Measurements from ENCODE around the gene BRI3. TPM values are rescaled to one million over a fixed set of nuclear protein-coding genes. Genes with fewer than 3 reads are reported as not detected.

BRI3 gene
- total and polyA plus RNA-seq, 2 of the 13 experiments (the other 11 are each of a cell fraction or from before 2014, with no cell fraction given): 54.0 to 103 TPM

DNA sequence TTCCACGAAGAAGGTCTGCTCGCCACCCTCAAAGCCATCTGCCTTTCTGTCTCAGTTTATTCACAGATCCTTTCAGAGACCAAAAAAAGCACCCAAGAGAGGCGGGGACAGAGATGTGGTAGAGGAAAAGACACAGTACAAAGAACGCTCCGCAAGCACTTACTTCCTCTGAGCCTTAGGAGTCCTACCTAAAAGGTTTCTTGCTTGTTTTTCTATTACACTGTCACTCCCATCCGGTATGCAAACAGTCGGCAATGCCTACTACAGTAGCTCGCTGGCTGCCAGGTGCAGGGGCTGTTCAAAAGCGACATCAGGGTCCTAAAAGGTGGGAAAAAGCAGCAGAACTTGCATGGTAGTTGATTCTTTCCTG is 30.3 kb upstream of the BRI3 start:
- Histone ChIP-seq H3K27me3 (ENCODE audit: control insufficient read depth in 1 of 2, insufficient read depth in 2 of 2, low read length in 2 of 2) (no peaks in the 10 kb centered on the region; a peak in 1 of 5 replicates), H3K27ac (ENCODE audit: extremely low read length, insufficient read depth, low read length) (peak overlapping the region; percentile 78), H3K4me2 (ENCODE audit: low read depth, low read length) (peak overlapping the region; percentile 86), H3K36me3 (replicated peaks in 1 of 2; ENCODE audit: control insufficient read depth in 1 of 2, insufficient read depth in 2 of 2, low read length in 2 of 2) (no peaks in the 10 kb centered on the region; a peak in 1 of 5 replicates), H3K9me3 (ENCODE audit: low read length) (no peaks in the 10 kb centered on the region), H3K79me2 (ENCODE audit: insufficient read depth, low read length) (peaks cover 21% of the 10 kb centered on the region), H3K4me3 (replicated peaks in 1 of 3; ENCODE audit: insufficient read depth in 1 of 3, low read depth in 2 of 3, low read length in 3 of 3) (peak overlapping the region; percentile 66 to 100 (median 88)), H4K20me1 (ENCODE audit: insufficient read depth, low read length) (no peaks in the 10 kb centered on the region), H2AFZ (ENCODE audit: low read length) (peak overlapping the region; percentile 17), H3K9ac (ENCODE audit: insufficient read depth, low read depth, low read length) (peak overlapping the region; percentile 71), H3K4me1 (ENCODE audit: insufficient read depth, low read length) (peaks cover 31% of the 10 kb centered on the region)
- POLR2A ChIA-PET: interaction anchor here (0.9 to 1.8 kb wide), 3 partner anchors 11 to 149 kb away, joined by 3 to 6 read pairs (median 3); no protein-coding TSS in a partner anchor
- FAIRE-seq (no peak), DNase-seq (ENCODE audit: low spot score) (no peak), ATAC-seq (peak; percentile 15)
- in situ Hi-C loops (cut with HindIII; ENCODE audit: extremely low pct_ligation_motif_present, low pct_unique_long_range_greater_than_20kb) (no loop called here), intact Hi-C loops (cut with micrococcal nuclease; ENCODE audit: unreplicated experiment) (no loop called here)
- TF ChIP-seq KDM3A (CRISPR knock-in tag; IDR thresholded peaks at IDR 0.05; ENCODE audit: low read depth): no peak
- 0 out of 2 replicates have a peak, but pooled peaks have one; percentile 3 for TF ChIP-seq MED1 (CRISPR knock-in tag; IDR thresholded peaks at IDR 0.05)
- no peak for TF ChIP-seq ATF7 (IDR thresholded peaks at IDR 0.05)
- TF ChIP-seq ATF7 (CRISPR knock-in tag; IDR thresholded peaks at IDR 0.05): no peak
- TF ChIP-seq ATF4 (CRISPR knock-in tag; IDR thresholded peaks at IDR 0.05): 0 out of 4 replicates have a peak, but pooled peaks of 1 of the 2 experiments have one; percentile 4
- TF ChIP-seq STAT6 (CRISPR knock-in tag; IDR thresholded peaks at IDR 0.05; ENCODE audit: borderline replicate concordance): 0 out of 2 replicates have a peak, but pooled peaks have one; percentile 20
- TF ChIP-seq, protein P1, sequence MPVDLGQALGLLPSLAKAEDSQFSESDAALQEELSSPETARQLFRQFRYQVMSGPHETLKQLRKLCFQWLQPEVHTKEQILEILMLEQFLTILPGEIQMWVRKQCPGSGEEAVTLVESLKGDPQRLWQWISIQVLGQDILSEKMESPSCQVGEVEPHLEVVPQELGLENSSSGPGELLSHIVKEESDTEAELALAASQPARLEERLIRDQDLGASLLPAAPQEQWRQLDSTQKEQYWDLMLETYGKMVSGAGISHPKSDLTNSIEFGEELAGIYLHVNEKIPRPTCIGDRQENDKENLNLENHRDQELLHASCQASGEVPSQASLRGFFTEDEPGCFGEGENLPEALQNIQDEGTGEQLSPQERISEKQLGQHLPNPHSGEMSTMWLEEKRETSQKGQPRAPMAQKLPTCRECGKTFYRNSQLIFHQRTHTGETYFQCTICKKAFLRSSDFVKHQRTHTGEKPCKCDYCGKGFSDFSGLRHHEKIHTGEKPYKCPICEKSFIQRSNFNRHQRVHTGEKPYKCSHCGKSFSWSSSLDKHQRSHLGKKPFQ (CRISPR knock-in tag; IDR thresholded peaks at IDR 0.05; ENCODE audit: insufficient replicate concordance): peak; percentile 55
- 0 out of 2 replicates have a peak, but pooled peaks have one; percentile 6 for TF ChIP-seq ZNF547 (CRISPR knock-in tag; IDR thresholded peaks at IDR 0.05)
- TF ChIP-seq, protein P2, sequence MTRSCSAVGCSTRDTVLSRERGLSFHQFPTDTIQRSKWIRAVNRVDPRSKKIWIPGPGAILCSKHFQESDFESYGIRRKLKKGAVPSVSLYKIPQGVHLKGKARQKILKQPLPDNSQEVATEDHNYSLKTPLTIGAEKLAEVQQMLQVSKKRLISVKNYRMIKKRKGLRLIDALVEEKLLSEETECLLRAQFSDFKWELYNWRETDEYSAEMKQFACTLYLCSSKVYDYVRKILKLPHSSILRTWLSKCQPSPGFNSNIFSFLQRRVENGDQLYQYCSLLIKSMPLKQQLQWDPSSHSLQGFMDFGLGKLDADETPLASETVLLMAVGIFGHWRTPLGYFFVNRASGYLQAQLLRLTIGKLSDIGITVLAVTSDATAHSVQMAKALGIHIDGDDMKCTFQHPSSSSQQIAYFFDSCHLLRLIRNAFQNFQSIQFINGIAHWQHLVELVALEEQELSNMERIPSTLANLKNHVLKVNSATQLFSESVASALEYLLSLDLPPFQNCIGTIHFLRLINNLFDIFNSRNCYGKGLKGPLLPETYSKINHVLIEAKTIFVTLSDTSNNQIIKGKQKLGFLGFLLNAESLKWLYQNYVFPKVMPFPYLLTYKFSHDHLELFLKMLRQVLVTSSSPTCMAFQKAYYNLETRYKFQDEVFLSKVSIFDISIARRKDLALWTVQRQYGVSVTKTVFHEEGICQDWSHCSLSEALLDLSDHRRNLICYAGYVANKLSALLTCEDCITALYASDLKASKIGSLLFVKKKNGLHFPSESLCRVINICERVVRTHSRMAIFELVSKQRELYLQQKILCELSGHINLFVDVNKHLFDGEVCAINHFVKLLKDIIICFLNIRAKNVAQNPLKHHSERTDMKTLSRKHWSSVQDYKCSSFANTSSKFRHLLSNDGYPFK (CRISPR knock-in tag; IDR thresholded peaks at IDR 0.05; ENCODE audit: borderline replicate concordance): 0 out of 2 replicates have a peak, but pooled peaks have one; percentile 13
- CTCF ChIA-PET (ENCODE audit: low intra/inter-chr PET ratio, low total read pairs): no interaction called here
- WGBS (ENCODE audit: low lambda C conversion rate): 2% methylated on average over 9 of the region's 9 CpGs
- no TSS peak for BruUV-seq (replicated peaks)
